H1 (cell line): ENCODE data around the gene TMEM51. TPM values are rescaled to one million over a fixed set of nuclear protein-coding genes. Genes with fewer than 3 reads are reported as not detected.

ENCODE experiments used
- CHD2 ChIP-seq: IDR thresholded peaks from 2 replicates; pipeline ENCODE4 v1.6.1; 2012; ENCODE audit warnings: low read length, improper control_type of control experiment
- E2F6 ChIP-seq: IDR thresholded peaks from 2 replicates; pipeline ENCODE4 v1.6.1; 2012; ENCODE audit warnings: inconsistent platforms
- HDAC6 ChIP-seq: IDR thresholded peaks from one replicate; pipeline ENCODE4 v1.7.1; 2012; ENCODE audit warnings: low read depth, mild to moderate bottlenecking, inconsistent platforms, low read length, moderate library complexity
- RBBP5 ChIP-seq: IDR thresholded peaks from 2 replicates; pipeline ENCODE4 v1.7.1; 2012; ENCODE audit warnings: low read depth, mild to moderate bottlenecking, inconsistent platforms, low read length, moderate library complexity, borderline replicate concordance
- SRF ChIP-seq: IDR thresholded peaks from 2 replicates; pipeline ENCODE4 v1.6.1; 2011; ENCODE audit warnings: mild to moderate bottlenecking, low read depth, low read length, moderate library complexity
- polyA plus RNA-seq, 7 experiments: library from polyadenylated mRNA; depleted of rRNA in 3 of 7; stranded (reverse) in 5 of 7; unstranded in 2 of 7; fragments of >200 nt in 5 of 7; fragments of 200-250 nt in 2 of 7; gene quantifications; 1 replicate in 5 of 7; 2 replicates in 1 of 7; 4 replicates in 1 of 7; pipeline versions ENCODE4 v1.2.1 to v1.2.3, GENCODE V29; 2011 to 2013; ENCODE audit warnings: missing spikeins in 2 of 7, mixed read lengths in 2 of 7
- total RNA-seq: library from RNA; stranded (reverse); fragmentation: NEBNext Ultra II Directional; extraction: Animal tissue kit (Norgen Biotek cat#: 25700); gene quantifications from 2 replicates; pipeline ENCODE4 v1.2.1, GENCODE V29; 2021
- TF ChIP-seq, protein P1 (sequence below): IDR thresholded peaks from 2 replicates; pipeline ENCODE4 v1.6.1; 2011; ENCODE audit warnings: low read length, improper control_type of control experiment

The TMEM51 gene
- total and polyA plus RNA-seq, 2 of the 8 experiments (the other 6 are each of a cell fraction or from before 2014, with no cell fraction given) = 9.9 to 10.7 TPM

DNA sequence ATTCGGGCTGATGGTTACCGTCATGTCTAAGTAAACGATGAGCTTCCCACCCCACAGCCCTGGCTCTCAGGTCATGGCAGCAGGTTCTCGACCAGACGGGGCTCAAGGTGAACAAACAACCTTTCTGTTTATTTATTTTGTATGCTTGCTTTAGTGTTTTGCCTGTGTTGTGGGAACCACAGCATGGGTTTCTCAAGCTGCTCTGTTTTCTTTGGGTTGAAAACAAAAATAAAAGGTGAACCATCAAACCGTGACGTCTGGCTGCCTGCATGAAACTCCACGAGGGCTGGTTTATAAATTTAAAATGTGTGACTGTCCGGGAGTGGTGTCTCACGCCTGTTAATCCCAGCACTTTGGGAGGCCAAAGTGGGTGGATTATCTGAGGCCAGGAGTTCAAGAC, 28.0 kb downstream of the TMEM51 start (continued):
- no peak for TF ChIP-seq SRF
- no peak for TF ChIP-seq RBBP5
- no peak for TF ChIP-seq CHD2
- no peak for TF ChIP-seq HDAC6
- TF ChIP-seq, protein P1, sequence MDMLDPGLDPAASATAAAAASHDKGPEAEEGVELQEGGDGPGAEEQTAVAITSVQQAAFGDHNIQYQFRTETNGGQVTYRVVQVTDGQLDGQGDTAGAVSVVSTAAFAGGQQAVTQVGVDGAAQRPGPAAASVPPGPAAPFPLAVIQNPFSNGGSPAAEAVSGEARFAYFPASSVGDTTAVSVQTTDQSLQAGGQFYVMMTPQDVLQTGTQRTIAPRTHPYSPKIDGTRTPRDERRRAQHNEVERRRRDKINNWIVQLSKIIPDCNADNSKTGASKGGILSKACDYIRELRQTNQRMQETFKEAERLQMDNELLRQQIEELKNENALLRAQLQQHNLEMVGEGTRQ = no peak
- TF ChIP-seq E2F6 = no peak
